Measurements from ENCODE around the gene BDP1.
"Not testable (repeated sequence)": the region's sequence is repeated elsewhere in the genome, so short reads cannot be mapped to it uniquely, and the experiment has no call there.

GRCh38 chr5:71410088-71410487 lies 45.4 kb upstream of the BDP1 start:
- TF ChIP-seq CTCF, POLR2A, EP300 (IDR thresholded peaks at IDR 0.05): not testable (repeated sequence)
